GM12878 (cell line): ENCODE data around the gene FAM217B. TPM values are rescaled to one million over a fixed set of nuclear protein-coding genes. Genes with fewer than 3 reads are reported as not detected.

Experiments used
- ATAC-seq: fragments of 200-7000 bp; cut with Tn5 transposase; 3 replicates; pipeline ENCODE4 v1.9.1; 2020; ENCODE audit warnings: mild to moderate bottlenecking, moderate library complexity
- BruUV-seq: library from RNA; stranded (reverse); fragments of 400-500 nt; replicated peaks from 2 replicates; lab custom pipeline; 2021; lab: Mats Ljungman, UMichigan
- CTCF ChIA-PET: fragments of 300-600 bp; sonication (Branson Sonifier 250); formaldehyde crosslinking; extraction: SDS; loops from one replicate; lab custom pipeline; 2021; ENCODE audit warnings: inconsistent platforms; lab: Yijun Ruan, JAX
- POLR2A ChIA-PET: fragments of 350-600 bp; formaldehyde crosslinking; extraction: SDS; loops from one replicate; lab custom pipeline; 2021; ENCODE audit warnings: inconsistent platforms; lab: Charles Lee
- RAD21 ChIA-PET: fragments of 300-600 bp; sonication (Branson Sonifier 250); formaldehyde crosslinking; loops from one replicate; lab custom pipeline; 2023; ENCODE audit warnings: antibody characterized with exemption; ENCODE audit not compliant: unreplicated experiment; lab: Charles Lee
- SMC1A ChIA-PET: fragments of 300-600 bp; sonication (Branson Sonifier 250); formaldehyde crosslinking; loops from one replicate; lab custom pipeline; 2023; ENCODE audit not compliant: unreplicated experiment, uncharacterized antibody; lab: Charles Lee
- DNase-seq: peaks from one replicate; pipeline ENCODE4 v3.0.0-alpha.2; 2011; ENCODE audit warnings: low read depth, low spot score
- FAIRE-seq: peaks from 3 replicates; lab custom pipeline; 2011; peaks lifted over from hg19 to GRCh38; lab: Jason Lieb, UNC
- H2AFZ ChIP-seq: 2 replicates; pipeline ENCODE4 v1.6.0; 2011; ENCODE audit warnings: low read depth, low read length, control low read depth; ENCODE audit not compliant: control insufficient read depth
- H3K27ac ChIP-seq: 2 replicates; pipeline ENCODE4 v1.5.1; 2011; ENCODE audit warnings: control low read depth; ENCODE audit not compliant: control insufficient read depth, insufficient read depth
- H3K27me3 ChIP-seq, 2 experiments: replicated peaks in 1 of 2; 2 replicates each; pipeline versions ENCODE4 v1.6.0 to v1.6.1; 2011; ENCODE audit warnings: low read length in 1 of 2; ENCODE audit not compliant: control insufficient read depth in 2 of 2, insufficient read depth in 2 of 2
- H3K36me3 ChIP-seq, 2 experiments: 2 replicates each; pipeline ENCODE4 v1.5.1; 2011; ENCODE audit warnings: low read length in 1 of 2; ENCODE audit not compliant: control insufficient read depth in 2 of 2, insufficient read depth in 2 of 2
- H3K4me1 ChIP-seq: 2 replicates; pipeline ENCODE4 v1.6.1; 2011; ENCODE audit warnings: mild to moderate bottlenecking, low read length, moderate library complexity, mixed read lengths; ENCODE audit not compliant: control insufficient read depth, insufficient read depth
- H3K4me2 ChIP-seq: 2 replicates; pipeline ENCODE4 v1.6.0; 2011; ENCODE audit warnings: control low read depth; ENCODE audit not compliant: control insufficient read depth, insufficient read depth
- H3K4me3 ChIP-seq: fragments of 200-600 bp; sonication (generic); 2 replicates; pipeline ENCODE4 v1.5.1; 2016
- H3K79me2 ChIP-seq: 2 replicates; pipeline ENCODE4 v1.6.0; 2011; ENCODE audit warnings: low read length; ENCODE audit not compliant: control insufficient read depth, insufficient read depth
- H3K9ac ChIP-seq: 2 replicates; pipeline ENCODE4 v1.8.0; 2011; ENCODE audit warnings: low read length, control low read depth, mixed read lengths; ENCODE audit not compliant: control insufficient read depth, insufficient read depth
- H3K9me3 ChIP-seq: replicated peaks from 3 replicates; pipeline ENCODE4 v1.5.1; 2011; ENCODE audit warnings: mild to moderate bottlenecking, low read length; ENCODE audit not compliant: control insufficient read depth, insufficient read depth
- H4K20me1 ChIP-seq: 2 replicates; pipeline ENCODE4 v1.6.0; 2011; ENCODE audit not compliant: control insufficient read depth, insufficient read depth
- CBFB ChIP-seq: IDR thresholded peaks from 2 replicates; pipeline ENCODE4 v1.6.1; 2016; ENCODE audit warnings: antibody characterized with exemption, low read depth
- IKZF2 ChIP-seq, 2 experiments: fragments of 450-650 bp; IDR thresholded peaks; 2 replicates each; pipeline ENCODE4 v1.6.1; 2017; ENCODE audit warnings: mild to moderate bottlenecking in 2 of 2, moderate library complexity in 2 of 2
- RCOR1 ChIP-seq: conservative IDR thresholded peaks from 2 replicates; pipeline ENCODE4 v1.6.1; 2012; ENCODE audit warnings: low read depth, low read length, improper control_type of control experiment
- SMC3 ChIP-seq: IDR thresholded peaks from 2 replicates; pipeline ENCODE4 v1.6.1; 2011; ENCODE audit warnings: low read length, improper control_type of control experiment, borderline replicate concordance
- YBX1 ChIP-seq: fragments of 450-650 bp; IDR thresholded peaks from 2 replicates; pipeline ENCODE4 v1.6.1; 2016; ENCODE audit warnings: antibody characterized with exemption
- ZNF384 ChIP-seq: IDR thresholded peaks from 2 replicates; pipeline ENCODE4 v1.6.1; 2012; ENCODE audit warnings: low read depth, mild to moderate bottlenecking, low read length, improper control_type of control experiment, borderline replicate concordance
- WGBS: methylation state at CpG from one replicate; pipeline ENCODE4 v1.1.6; 2016; ENCODE audit warnings: low lambda C conversion rate; ENCODE audit not compliant: insufficient replicate concordance, insufficient coverage; ENCODE audit errors: missing lambda C conversion rate; 5-methylcytosine and 5-hydroxymethylcytosine counted together
- in situ Hi-C: fragments of 300-500 bp; cut with MboI; formaldehyde crosslinking; loops from 9 replicates; pipeline ENCODE4 v1.14.3; 2018; ENCODE audit warnings: mixed read lengths
- intact Hi-C: fragments of 100-400 bp; cut with micrococcal nuclease; formaldehyde crosslinking; loops from one replicate; pipeline ENCODE4 v1.14.2; 2022; ENCODE audit not compliant: unreplicated experiment
- polyA plus RNA-seq, 11 experiments: library from polyadenylated mRNA; depleted of rRNA in 4 of 11; unstranded in 6 of 11; stranded (reverse) in 5 of 11; fragments of >200 nt; fragmentation: Nextera tagmentation in 4 of 11; fragmentation: Illumina TruSeq in 1 of 11; extraction: Ambion mirVana in 4 of 11; extraction: Trizol in 1 of 11; gene quantifications; 1 replicate in 1 of 11; 2 replicates in 10 of 11; pipeline versions ENCODE4 v1.2.1 to v1.2.3, GENCODE V29; 2011 to 2016; ENCODE audit warnings: inconsistent platforms in 2 of 11, missing spikeins in 2 of 11, low read depth in 1 of 11
- total RNA-seq, 4 experiments: library from RNA; depleted of rRNA in 3 of 4; stranded (reverse); fragments of >200 nt in 3 of 4; fragmentation: Illumina TruSeq in 1 of 4; extraction: Trizol in 1 of 4; gene quantifications; 2 replicates each; pipeline versions ENCODE4 v1.2.1 to v1.2.3, GENCODE V29; 2013 to 2021
- TF ChIP-seq, protein P1 (sequence below): fragments of 450-650 bp; IDR thresholded peaks from 2 replicates; pipeline ENCODE4 v1.6.1; 2017; ENCODE audit warnings: mild to moderate bottlenecking, moderate library complexity

Gene FAM217B
- total and polyA plus RNA-seq, 10 of the 15 experiments (the other 5 are each of a cell fraction or from before 2014, with no cell fraction given) = 6.3 to 18.3 (median 10.6) TPM

DNA sequence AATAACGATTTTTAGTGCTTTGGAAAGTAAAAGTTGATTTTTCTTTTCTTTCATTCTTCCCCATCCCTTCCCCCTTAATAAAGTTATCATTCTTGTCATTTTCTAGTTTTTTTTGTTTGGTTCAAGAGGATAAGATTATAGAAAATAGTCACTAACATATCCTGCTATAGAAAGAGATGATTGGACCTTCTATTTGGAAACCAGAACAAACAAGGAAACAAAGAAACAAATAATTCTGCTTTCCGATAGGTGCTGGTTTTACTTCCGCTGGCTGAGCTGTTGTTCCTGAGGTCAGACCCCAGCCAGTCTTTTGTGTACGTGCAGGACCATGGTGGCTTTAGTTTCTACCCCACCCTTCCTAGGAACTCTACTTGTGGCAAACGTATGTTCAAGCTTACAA, 17.9 kb downstream of the FAM217B start, which contains the start of gene CDH26:
CDH26 (plus strand) TSS at position 301 of the 400 bp plus-strand sequence. CDS start 304 bp downstream, outside the sequence.
- SMC1A ChIA-PET = no interaction called here
- ATAC-seq (no peak), FAIRE-seq (no peak), DNase-seq (no peak)
- H3K9ac ChIP-seq = no peak within 1 kb of the TSS
- POLR2A ChIA-PET = no interaction called here
- RAD21 ChIA-PET = no interaction called here
- H3K4me3 ChIP-seq = no peak within 1 kb of the TSS
- H3K36me3 ChIP-seq = no peaks in the 10 kb centered on the region
- intact Hi-C loops = no loop called here
- CTCF ChIA-PET = interaction anchor here (1.3 to 1.4 kb wide), 2 partner anchors 9 to 23 kb away, joined by 3 to 4 read pairs; no protein-coding TSS in a partner anchor
- H3K27me3 ChIP-seq = no peaks in the 10 kb centered on the region
- no peak within 1 kb of the TSS for H3K27ac ChIP-seq
- H4K20me1 ChIP-seq = no peaks in the 10 kb centered on the region
- H3K9me3 ChIP-seq = no peaks in the 10 kb centered on the region
- 47% methylated on average over 5 of the region's 5 CpGs for WGBS
- H3K4me2 ChIP-seq = no peak within 1 kb of the TSS
- in situ Hi-C loops = no loop called here
- no peaks in the 10 kb centered on the region for H3K4me1 ChIP-seq
- BruUV-seq = no TSS peak
- no peak within 1 kb of the TSS for H2AFZ ChIP-seq
- TF ChIP-seq IKZF2 (IDR thresholded peaks at IDR 0.05) (no peak), ZNF384 (no peak), CBFB (no peak), YBX1 (no peak), RCOR1 (no peak), SMC3 (no peak)
- TF ChIP-seq, protein P1, sequence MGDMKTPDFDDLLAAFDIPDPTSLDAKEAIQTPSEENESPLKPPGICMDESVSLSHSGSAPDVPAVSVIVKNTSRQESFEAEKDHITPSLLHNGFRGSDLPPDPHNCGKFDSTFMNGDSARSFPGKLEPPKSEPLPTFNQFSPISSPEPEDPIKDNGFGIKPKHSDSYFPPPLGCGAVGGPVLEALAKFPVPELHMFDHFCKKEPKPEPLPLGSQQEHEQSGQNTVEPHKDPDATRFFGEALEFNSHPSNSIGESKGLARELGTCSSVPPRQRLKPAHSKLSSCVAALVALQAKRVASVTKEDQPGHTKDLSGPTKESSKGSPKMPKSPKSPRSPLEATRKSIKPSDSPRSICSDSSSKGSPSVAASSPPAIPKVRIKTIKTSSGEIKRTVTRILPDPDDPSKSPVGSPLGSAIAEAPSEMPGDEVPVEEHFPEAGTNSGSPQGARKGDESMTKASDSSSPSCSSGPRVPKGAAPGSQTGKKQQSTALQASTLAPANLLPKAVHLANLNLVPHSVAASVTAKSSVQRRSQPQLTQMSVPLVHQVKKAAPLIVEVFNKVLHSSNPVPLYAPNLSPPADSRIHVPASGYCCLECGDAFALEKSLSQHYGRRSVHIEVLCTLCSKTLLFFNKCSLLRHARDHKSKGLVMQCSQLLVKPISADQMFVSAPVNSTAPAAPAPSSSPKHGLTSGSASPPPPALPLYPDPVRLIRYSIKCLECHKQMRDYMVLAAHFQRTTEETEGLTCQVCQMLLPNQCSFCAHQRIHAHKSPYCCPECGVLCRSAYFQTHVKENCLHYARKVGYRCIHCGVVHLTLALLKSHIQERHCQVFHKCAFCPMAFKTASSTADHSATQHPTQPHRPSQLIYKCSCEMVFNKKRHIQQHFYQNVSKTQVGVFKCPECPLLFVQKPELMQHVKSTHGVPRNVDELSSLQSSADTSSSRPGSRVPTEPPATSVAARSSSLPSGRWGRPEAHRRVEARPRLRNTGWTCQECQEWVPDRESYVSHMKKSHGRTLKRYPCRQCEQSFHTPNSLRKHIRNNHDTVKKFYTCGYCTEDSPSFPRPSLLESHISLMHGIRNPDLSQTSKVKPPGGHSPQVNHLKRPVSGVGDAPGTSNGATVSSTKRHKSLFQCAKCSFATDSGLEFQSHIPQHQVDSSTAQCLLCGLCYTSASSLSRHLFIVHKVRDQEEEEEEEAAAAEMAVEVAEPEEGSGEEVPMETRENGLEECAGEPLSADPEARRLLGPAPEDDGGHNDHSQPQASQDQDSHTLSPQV = no peak
- no peaks in the 10 kb centered on the region for H3K79me2 ChIP-seq
